ENCODE data around the gene MAPKAPK3.
"Not testable (repeated sequence)": the region's sequence is repeated elsewhere in the genome, so short reads cannot be mapped to it uniquely, and the experiment has no call there.

Gene MAPKAPK3

DNA sequence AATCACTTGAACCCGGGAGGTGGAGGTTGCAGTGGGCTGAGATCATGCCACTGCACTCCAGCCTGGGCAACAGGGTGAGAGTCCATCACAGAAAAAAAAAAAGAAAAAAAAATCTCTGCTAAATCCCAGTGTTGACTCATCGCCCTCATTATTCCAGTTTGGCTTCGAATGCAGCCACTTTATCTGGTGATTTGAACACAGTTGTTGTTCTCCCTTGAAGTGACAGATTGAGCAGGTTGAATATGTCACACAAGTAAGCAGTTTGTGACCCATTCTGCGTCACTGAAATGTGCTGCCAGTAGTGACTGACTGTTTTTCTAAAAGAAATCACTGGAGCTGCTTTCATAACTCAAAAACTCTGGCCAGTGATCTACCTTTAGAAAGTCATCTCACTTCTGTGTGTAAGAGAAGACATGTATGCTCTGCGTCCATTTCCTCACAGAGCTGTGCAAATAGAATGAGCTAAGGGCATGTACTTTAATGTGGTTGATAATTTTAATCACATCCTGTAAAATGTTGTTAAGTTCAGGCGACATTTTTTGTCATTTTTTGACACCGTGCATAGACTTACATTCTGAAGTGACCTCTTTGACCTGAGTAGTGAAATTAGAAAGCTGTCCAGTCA, 70.3 kb downstream of the MAPKAPK3 start:
- no peak for DNase-seq

DNA sequence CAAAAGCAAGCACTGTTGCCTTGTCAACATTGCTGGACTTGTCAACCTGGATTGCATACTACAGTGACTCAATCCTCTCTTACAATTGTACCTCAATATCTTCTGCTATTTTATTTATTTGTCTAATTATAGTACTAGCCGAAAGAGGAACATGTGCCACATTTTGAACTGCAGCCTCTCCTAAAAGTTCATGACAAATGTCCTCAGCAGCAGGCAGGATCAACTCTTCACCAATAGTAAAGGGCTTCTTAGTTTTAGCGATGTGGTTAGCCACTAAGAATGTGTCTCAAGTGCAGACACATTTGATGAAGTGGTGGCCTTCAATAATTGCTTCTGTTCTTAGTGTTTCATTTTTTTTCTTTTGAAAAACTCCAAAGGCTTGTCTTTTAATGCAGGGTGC, 71.0 kb downstream of the MAPKAPK3 start:
- DNase-seq: no peak

- not testable (repeated sequence) for DNase-seq
Observed at GRCh38 chr3:50688602-50689001, 71.7 kb downstream of the MAPKAPK3 start.

GRCh38 chr3:50689558-50689957, 72.6 kb downstream of the MAPKAPK3 start:
- DNase-seq: no peak

GRCh38 chr3:50695031-50695430, 78.1 kb downstream of the MAPKAPK3 start:
- no peak for DNase-seq

DNA sequence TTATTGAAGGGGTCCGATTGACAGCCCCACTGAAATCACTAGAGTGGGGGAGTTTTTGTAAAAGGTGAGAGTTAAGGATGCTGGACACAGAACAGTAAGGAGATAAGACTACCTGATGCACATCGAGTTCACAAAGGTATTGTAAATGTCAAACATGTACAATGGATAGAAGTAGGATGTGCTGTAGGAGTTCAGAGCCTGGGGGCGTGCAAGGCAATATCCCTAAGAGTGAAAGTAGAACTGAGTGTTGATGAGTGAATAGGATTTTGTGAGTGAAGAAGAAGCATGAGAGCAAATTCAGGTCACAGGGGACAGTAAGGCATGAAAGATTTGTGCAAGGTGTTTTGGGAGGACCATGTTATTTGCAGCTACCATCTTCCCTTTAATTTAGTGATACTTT, 79.3 kb downstream of the MAPKAPK3 start:
- no peak for DNase-seq

- no peak for DNase-seq
Observed at GRCh38 chr3:50698269-50698668, 81.3 kb downstream of the MAPKAPK3 start.

All from right kidney (tissue), 1 donor.